ENCODE measurements around the gene CTXN1. TPM values are rescaled to one million over a fixed set of nuclear protein-coding genes. Genes with fewer than 3 reads are reported as not detected.
"Not testable (repeated sequence)": the region's sequence is repeated elsewhere in the genome, so short reads cannot be mapped to it uniquely, and the experiment has no call there.

The CTXN1 gene
- total RNA-seq, 2 donors from 2014 or later: not detected

DNA sequence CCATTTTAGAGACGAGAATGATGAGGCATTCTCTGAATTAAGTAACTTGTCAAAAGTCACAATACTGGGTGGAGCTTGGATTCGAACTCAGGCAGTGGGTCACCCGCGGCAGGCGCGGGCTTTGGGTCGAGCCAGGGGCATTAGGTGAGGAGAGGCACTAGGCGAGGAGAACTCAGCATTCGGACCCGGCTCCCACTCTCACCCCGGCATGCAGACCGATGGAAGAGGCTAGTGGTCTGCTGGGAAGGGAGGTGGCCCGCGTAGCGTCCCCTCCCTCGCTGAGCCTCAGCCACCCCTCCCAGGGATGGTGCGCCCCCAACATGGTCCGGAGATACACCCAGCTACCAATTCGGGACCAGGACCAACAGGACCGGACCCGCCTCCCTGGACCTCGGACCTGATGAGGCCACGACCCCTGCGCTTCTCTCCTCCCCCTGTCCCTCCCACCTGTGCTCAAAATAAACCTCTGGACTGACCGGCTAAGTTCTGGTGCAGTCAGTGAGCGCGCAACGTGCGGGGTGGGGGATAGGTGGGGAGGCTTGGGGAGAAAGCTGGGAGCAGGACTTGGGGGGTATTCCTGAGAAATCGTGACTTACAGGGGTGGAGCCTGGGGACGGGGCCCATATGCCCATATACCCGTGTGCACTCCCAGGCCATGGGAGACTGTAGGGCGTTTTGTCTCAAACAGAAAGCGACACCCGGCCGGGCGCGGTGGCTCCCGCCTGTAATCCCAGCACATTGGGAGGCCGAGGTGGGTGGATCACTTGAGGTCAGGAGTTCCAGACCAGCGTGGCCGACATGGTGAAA lies 7.1 kb downstream of the CTXN1 start:
- Mint-ChIP-seq H3K4me1 (peaks cover 24% of the 10 kb centered on the region), H3K27me3 (peaks cover 10% of the 10 kb centered on the region), H3K36me3 (ENCODE audit: low read depth) (peaks cover 2% of the 10 kb centered on the region), H3K4me3 (peak overlapping the region; percentile 78), H3K27ac (no peak overlapping the region)
- DNase-seq (no peak), ATAC-seq (no peak)
- H3K9me3 ChIP-seq (ENCODE audit: control insufficient read depth, low read length, poor library complexity, severe bottlenecking): no peaks in the 10 kb centered on the region

DNA sequence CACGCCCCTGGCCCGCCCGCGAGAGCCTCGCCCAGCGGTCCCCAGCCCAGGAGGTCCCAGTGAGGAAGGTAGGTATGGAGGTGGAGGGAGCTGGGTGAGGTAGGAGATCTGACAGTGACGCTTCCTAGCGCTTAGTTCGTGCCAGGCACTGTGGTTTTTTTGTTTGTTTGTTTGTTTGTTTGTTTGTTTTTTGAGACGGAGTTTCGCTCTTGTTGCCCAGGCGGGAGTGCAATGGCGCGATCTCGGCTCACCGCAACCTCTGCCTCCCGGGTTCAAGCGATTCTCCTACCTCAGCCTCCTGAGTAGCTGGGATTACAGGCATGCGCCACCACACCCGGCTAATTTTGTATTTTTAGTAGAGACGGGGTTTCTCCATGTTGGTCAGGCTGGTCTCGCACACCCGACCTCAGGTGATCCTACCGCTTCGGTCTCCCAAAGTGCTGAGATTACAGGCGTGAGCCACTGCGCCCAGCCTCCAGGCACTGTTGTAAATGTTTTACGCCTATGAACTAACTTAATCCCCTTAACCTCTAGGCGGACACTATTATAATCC lies 7.8 kb downstream of the CTXN1 start:
- H3K36me3 Mint-ChIP-seq (ENCODE audit: low read depth); ATAC-seq; H3K27ac Mint-ChIP-seq; H3K9me3 ChIP-seq (ENCODE audit: control insufficient read depth, low read length, poor library complexity, severe bottlenecking); DNase-seq: not testable (repeated sequence)
- Mint-ChIP-seq H3K4me1 (peaks cover 24% of the 10 kb centered on the region), H3K27me3 (peaks cover 10% of the 10 kb centered on the region), H3K4me3 (peak overlapping the region; percentile 78)

DNA sequence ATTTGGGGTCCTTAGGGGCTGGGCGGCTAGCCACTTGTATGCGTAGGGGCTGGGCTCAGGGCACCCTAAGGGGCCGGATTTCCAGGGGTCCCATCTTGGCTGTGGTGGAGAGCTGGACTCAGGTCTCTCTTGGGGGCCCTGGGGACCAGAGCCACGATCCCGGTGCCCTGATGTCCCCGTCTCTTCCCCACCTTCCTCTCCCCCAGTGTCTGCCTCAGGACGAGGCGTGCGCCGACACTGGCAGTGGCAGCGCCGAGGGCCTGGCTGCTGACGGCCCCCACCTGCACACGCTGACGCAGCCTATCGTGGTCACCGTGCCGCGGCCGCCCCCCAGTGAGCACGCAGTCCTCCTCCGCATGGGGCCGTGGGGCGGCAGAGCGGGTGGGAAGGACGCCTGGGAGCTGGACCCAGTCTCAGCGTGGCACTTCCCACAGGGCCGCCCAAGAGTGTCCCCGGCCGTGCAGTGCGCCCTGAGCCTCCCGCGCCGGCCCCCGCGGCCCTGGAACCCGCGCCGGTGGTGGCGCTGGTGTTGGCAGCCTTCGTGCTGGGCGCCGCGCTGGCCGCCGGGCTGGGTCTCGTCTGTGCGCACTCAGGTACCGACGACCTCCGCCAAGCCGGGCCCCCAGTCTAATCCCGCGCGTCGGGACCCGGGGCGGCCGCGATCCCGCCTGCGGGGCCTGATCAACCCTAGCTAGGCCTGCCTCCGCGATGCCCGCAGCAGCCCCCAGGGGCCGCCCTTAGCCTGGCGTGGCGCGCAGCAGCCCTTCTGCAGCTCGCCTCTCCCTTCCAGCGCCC lies 8.5 kb downstream of the CTXN1 start:
- H3K4me3 Mint-ChIP-seq: peak overlapping the region; percentile 86

DNA sequence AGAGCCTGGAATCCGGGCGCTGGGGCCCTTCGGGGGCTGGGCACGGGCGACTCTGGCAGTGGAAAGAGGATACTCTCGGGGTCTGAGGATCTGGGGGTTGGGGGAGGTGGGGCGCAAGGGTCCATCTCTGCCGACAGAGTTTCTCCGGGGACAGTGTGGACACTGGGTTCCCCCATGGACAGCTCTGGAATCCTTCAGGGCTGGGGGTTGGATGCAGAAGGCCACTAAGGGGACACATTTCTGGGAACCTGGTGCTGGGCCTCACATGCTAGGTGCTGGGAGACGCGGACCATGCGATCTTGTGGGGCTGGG lies 9.0 kb downstream of the CTXN1 start:
- DNase-seq (no peak), ATAC-seq (no peak)
- Mint-ChIP-seq H3K27me3 (peaks cover 10% of the 10 kb centered on the region), H3K4me1 (peaks cover 24% of the 10 kb centered on the region), H3K4me3 (peak overlapping the region; percentile 86), H3K27ac (no peak overlapping the region), H3K36me3 (ENCODE audit: low read depth) (peaks cover 8% of the 10 kb centered on the region)
- no peaks in the 10 kb centered on the region for H3K9me3 ChIP-seq (ENCODE audit: control insufficient read depth, low read length, poor library complexity, severe bottlenecking)

More for the DNA sequence above, 8.5 kb downstream of the CTXN1 start:
- Mint-ChIP-seq H3K27ac (no peak overlapping the region), H3K36me3 (ENCODE audit: low read depth) (peaks cover 6% of the 10 kb centered on the region), H3K27me3 (peaks cover 10% of the 10 kb centered on the region), H3K4me1 (peaks cover 27% of the 10 kb centered on the region)
- DNase-seq: peak; percentile 46 to 61 (median 50)
- H3K9me3 ChIP-seq (ENCODE audit: control insufficient read depth, low read length, poor library complexity, severe bottlenecking): no peaks in the 10 kb centered on the region
- ATAC-seq: peak; percentile 21

DNA sequence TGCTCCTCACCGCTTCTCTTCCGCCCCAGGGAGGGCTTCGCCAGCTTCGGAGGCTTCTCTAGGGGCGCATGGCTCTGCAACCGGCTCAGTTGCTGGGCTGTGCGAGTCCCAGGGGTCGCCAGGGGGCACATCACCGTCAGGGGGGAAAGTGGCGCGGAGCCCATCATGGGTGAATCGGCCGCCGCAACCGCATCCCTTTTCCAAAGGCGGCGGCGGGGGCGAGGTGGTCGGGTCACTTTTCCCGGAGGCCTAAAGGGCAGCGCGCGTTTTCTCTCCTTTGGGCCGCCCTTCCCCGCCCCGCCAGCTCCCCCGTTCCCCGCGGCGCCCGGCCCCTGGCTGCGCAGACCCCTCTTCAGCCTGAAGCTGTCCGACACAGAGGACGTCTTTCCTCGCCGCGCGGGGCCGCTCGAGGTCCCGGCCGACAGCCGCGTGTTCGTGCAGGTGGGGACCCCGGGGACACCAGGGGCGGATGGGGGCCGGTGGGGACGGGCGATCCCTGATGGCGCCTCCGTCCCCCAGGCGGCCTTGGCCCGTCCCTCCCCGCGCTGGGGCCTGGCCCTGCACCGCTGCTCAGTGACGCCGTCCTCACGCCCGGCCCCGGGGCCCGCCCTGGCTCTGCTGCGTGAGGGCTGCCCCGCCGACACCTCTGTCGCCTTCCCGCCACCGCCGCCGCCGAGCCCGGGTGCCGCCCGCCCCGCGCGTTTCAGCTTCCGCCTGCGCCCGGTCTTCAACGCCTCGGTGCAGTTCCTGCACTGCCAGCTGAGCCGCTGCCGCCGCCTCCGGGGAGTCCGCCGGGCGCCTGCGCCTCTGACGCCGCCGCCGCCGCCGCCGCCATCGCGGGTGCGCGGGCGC lies 9.6 kb downstream of the CTXN1 start:
- no peak for ATAC-seq
- Mint-ChIP-seq H3K36me3 (ENCODE audit: low read depth) (peaks cover 11% of the 10 kb centered on the region), H3K27me3 (peaks cover 10% of the 10 kb centered on the region), H3K27ac (peak overlapping the region; percentile 14), H3K4me1 (peaks cover 22% of the 10 kb centered on the region), H3K4me3 (peak overlapping the region; percentile 86)
- DNase-seq: peak; percentile 46 to 57 (median 54)
- H3K9me3 ChIP-seq (ENCODE audit: control insufficient read depth, low read length, poor library complexity, severe bottlenecking): no peaks in the 10 kb centered on the region

DNA sequence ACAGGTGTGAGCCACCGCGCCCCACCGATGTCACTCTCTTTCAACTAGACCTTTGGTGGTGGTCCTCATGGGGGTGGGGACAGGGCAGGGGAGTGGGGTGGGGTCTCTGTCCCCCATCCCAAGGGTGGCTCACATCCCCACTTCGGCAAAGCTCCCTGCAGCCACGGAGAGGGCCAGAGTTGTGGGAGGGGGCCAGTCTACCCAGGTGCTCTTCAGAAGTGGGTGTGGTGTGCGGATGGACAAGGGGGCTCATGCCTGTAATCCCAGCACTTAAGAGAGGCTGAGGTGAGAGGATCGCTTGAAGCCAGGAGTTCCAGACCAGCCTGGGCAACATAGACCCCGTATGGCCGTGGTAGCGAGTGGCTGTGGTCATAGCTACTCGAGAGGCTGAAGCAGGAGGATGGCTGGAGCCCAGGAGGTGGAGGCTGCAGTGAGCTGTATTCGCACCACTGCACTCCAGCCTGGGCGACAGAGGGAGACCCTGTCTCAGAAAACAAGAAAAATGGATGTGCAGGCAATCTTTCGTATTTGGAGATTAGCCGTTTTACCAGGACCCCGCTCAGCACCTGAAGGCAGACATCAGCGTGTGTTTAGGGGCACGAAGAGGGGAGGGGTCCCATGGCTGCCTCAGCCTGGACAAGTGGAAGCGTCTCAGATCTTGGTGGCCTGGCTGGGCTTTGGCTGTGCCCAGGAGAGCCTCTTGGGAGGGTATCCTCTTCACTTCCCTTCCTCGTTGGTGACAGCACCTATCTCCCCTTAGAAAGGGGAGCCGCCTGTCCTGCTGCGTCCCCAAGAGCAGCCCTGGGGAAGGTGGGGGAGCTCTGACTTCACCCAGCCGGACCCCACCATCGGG lies 10.5 kb downstream of the CTXN1 start:
- ATAC-seq (no peak), DNase-seq (no peak)
- Mint-ChIP-seq H3K27me3 (peaks cover 10% of the 10 kb centered on the region), H3K36me3 (ENCODE audit: low read depth) (peaks cover 13% of the 10 kb centered on the region), H3K4me3 (peak overlapping the region; percentile 86), H3K4me1 (peaks cover 20% of the 10 kb centered on the region), H3K27ac (peak overlapping the region; percentile 14)
- no peaks in the 10 kb centered on the region for H3K9me3 ChIP-seq (ENCODE audit: control insufficient read depth, low read length, poor library complexity, severe bottlenecking)

DNA sequence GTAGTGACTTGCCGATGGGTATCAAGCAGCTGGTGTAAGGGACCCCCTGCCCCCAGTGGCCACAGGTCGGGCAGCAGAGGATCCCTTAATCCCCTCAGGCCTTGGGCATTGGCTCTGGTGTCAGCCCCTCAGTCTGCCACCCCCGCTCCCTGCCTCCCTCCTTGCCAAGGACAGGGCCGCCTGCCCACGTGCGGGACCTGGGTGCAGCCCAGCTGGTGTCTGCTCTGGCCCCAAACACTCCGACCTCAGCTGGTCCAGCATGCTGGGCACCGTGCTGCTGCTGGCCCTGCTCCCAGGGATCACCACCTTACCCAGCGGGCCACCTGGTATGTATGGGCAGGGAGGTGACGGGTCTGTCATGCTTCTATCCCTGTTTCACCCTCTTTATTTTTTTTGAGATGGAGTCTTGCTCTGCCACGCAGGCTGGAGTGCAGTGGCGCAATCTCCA lies 11.3 kb downstream of the CTXN1 start, which contains the start of gene TGFBR3L:
Gene TGFBR3L (plus strand): TSS at position 233 of the 448 bp plus-strand sequence.
- H3K27me3 Mint-ChIP-seq: peaks cover 6% of the 10 kb centered on the region
- H3K4me3 Mint-ChIP-seq: peak within 1 kb of the TSS; percentile 86

DNA sequence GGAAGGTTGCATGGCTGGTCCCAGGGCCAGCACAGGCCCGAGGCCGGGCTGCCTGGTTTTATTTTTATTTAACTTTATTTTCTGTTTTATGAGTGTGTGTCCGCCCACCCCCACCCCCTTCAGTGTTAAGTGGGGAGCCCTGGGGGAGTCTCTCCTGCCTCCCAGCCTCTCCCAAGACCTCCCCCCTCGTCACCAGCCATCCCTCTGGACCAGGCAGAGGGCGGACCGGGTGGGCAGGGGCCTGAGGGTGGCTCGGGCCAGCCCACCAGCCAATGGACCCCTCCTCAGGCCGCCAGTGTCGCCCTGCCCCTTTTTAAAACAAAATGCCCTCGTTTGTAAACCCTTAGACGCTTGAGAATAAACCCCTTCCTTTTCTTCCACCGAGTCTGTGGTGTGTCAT lies 11.8 kb downstream of the CTXN1 start:
- no peak overlapping the region for H3K27ac Mint-ChIP-seq
- peaks cover 14% of the 10 kb centered on the region for H3K4me1 Mint-ChIP-seq
- peaks cover 6% of the 10 kb centered on the region for H3K27me3 Mint-ChIP-seq
- peaks cover 11% of the 10 kb centered on the region for H3K36me3 Mint-ChIP-seq (ENCODE audit: low read depth)
- H3K9me3 ChIP-seq (ENCODE audit: control insufficient read depth, low read length, poor library complexity, severe bottlenecking): no peaks in the 10 kb centered on the region
- no peak for ATAC-seq
- no peak for DNase-seq
- H3K4me3 Mint-ChIP-seq: no peak overlapping the region

More for the DNA sequence above, 11.3 kb downstream of the CTXN1 start, which contains the start of gene TGFBR3L:
- Mint-ChIP-seq H3K4me1 (peaks cover 15% of the 10 kb centered on the region), H3K27ac (no peak within 1 kb of the TSS), H3K36me3 (ENCODE audit: low read depth) (peaks cover 11% of the 10 kb centered on the region)
- DNase-seq (no peak), ATAC-seq (no peak)
- no peaks in the 10 kb centered on the region for H3K9me3 ChIP-seq (ENCODE audit: control insufficient read depth, low read length, poor library complexity, severe bottlenecking)

DNA sequence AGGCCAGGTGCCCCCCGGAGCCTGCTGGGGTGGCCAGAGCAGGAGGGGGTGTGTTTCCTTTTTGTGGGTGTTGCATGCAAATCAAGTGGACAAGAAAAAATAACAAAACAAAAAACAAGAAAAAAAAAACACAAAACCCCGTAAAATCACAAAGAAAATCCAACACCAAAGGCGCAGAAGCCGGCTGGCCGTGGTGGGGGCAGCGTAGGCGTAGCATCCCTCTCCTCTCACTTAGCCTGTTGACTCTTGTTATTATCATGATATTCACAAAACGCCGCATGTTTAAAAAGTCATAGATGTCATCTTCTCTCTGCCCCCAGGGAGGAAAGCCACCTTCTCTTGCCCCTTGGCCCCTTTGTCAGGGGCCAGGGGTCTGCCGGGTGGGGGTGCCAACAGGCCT lies 12.3 kb downstream of the CTXN1 start:
- peaks cover 14% of the 10 kb centered on the region for H3K4me1 Mint-ChIP-seq
- no peak for ATAC-seq
- DNase-seq: no peak
- H3K36me3 Mint-ChIP-seq (ENCODE audit: low read depth): peaks cover 11% of the 10 kb centered on the region
- H3K4me3 Mint-ChIP-seq: no peak overlapping the region
- no peaks in the 10 kb centered on the region for H3K9me3 ChIP-seq (ENCODE audit: control insufficient read depth, low read length, poor library complexity, severe bottlenecking)
- peaks cover 6% of the 10 kb centered on the region for H3K27me3 Mint-ChIP-seq
- H3K27ac Mint-ChIP-seq: no peak overlapping the region

DNA sequence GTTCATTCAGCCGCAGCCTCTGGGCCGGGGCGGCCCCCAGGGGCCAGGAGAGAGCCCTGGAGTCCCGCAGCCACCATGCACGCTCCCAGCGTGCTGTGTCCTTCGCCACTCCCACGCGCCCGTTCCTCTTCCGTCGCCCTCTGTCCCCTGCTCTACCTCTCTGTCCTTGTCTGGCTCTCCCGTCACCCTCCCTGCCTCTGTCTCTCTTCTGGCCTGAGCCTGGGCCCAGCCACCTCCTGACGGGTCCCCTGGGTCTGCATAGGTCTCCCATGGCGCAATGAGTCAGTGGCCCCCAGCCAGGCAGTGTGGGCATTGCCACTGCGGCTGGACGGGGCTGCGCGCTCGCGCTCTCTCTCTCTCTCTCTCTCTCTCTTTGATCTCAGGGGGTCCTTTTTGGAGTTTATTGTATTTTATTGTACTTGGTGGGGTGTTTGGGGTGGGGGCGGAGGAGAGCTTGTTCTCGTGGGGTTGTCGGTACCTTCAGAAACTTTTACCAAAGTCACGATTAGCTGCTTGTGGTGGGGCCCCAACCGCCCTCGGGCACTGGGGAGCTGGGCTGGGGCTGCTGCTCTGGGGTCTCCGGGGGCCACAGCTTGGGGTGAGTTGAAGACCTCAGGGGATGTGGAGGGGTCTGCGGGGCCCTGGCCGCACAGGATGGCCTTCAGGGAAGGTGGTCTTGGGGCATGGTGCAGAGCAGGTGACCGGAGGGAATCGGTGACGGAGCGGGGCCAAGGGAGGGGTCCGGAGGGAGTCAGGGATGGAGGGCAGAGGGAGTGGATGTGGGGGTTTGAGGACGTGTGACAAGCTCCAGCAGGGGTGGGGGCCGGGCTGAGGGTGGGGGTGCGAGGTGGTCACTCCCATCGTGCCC lies 13.0 kb downstream of the CTXN1 start:
- Mint-ChIP-seq H3K27ac (no peak overlapping the region), H3K36me3 (ENCODE audit: low read depth) (peaks cover 11% of the 10 kb centered on the region), H3K4me1 (peaks cover 11% of the 10 kb centered on the region), H3K4me3 (peak overlapping the region; percentile 59), H3K27me3 (peaks cover 6% of the 10 kb centered on the region)
- no peak for ATAC-seq
- no peak for DNase-seq
- no peaks in the 10 kb centered on the region for H3K9me3 ChIP-seq (ENCODE audit: control insufficient read depth, low read length, poor library complexity, severe bottlenecking)

DNA sequence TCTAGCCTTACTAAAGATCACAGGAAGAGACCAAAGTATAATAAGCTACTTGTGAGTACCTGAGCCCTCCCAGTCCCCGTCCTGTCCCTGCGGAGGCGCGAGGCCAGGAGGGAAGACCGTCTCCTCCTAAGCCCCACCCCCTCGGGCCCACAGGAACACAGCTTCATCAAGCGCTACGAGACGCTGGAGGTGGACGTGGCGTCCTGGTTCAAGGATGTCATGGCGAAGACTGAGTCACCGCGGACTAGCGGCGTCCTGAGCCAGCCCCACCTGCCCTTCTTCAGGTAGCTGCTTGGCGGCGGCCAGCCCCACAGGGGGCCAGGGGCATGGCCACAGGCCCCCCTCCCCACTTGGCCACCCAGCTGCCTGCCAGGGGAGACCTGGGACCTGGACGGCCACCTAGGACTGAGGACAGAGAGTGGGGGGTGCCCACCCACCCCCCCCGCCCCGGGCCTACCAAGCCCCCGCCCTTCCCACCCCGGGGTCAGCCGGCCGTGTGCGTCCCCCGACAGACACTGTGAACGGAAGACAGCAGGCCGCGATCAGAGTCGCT lies 13.7 kb downstream of the CTXN1 start:
- H3K36me3 Mint-ChIP-seq (ENCODE audit: low read depth): peaks cover 11% of the 10 kb centered on the region
- H3K9me3 ChIP-seq (ENCODE audit: control insufficient read depth, low read length, poor library complexity, severe bottlenecking): no peaks in the 10 kb centered on the region
- ATAC-seq: no peak
- no peak overlapping the region for H3K27ac Mint-ChIP-seq
- no peak overlapping the region for H3K4me3 Mint-ChIP-seq
- no peak for DNase-seq
- H3K27me3 Mint-ChIP-seq: peaks cover 6% of the 10 kb centered on the region
- peaks cover 13% of the 10 kb centered on the region for H3K4me1 Mint-ChIP-seq

Data from T-helper 17 cell (primary cell).